Measurements from ENCODE around the gene OR4D5.

OR4D5 gene

DNA sequence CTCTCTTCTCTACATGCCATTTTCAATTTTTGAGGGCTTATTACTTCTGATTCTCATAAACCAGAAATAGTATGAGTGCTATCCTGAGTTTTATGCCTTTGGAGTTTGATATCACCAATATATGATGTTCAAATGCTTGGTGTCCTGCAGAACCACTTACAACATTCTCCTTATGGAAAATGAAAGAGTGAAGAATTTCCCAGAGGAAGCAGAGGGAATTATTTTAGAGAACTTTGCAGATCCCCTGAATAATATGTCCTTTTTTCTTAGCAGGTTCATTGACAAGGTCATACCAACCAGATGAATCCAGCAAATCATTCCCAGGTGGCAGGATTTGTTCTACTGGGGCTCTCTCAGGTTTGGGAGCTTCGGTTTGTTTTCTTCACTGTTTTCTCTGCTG lies at the start of gene OR4D5:
TSS of gene OR4D5 (plus strand) at position 301 of the 400 bp plus-strand sequence. CDS start at position 301, 0 bp downstream.
- no peak for DNase-seq

DNA sequence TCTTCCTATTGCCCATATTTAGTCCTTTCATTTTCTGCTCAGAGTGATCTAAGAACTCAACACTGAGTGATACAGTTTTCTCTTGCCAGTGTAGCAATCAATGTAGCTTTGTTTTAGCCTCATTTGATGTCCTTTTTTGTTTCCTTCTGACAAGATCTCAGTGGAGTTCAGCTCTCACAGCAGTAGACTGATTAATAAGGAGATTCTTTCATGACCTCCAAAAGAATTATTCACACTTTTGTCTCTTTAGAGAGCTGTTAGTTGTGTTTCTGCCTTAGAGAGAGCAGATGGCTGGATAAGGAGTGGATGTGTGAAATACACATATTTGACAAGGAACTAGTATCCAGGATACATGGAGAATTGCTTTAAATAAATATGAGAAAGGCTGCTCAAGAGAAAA lies 47.4 kb upstream of the OR4D5 start:
- DNase-seq, result no peak

DNA sequence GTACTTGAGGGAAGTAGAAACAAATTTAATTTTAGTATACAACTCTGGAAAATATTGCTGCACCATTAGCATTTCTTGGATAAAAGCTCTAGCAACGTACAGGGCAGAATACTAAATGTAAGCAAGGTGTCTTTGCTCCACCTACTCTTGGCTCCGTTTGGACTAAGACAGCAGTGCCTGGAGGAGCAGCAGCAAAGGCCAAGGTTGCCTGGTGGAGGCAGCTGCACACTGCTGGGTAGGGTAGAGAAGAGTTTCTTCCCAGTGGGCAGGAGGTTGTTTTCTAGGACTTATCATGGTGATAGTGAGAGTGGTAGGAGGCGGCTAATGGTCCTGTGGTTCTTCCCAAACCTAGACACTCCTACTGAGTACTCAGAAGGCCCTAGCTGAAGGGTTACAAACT lies 39.6 kb upstream of the OR4D5 start:
- DNase-seq, result no peak

DNA sequence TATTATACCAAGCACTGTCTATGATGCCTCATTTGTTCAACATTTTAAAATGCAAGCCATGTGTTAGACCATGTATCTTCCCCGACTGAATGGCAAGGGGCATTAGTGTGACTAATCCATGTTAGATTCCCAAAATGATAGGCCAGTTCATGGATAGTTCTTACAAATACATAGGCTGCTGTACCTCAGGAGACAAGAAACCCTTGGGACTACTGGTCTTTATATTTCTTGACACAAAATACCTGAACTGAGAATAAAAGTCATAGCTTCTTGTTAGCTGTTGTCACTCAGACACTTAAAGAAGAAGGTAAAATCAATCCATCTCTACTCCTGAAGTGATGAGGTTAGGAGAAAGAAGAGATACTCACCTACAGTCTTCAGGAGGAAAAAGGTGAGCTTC lies 37.5 kb upstream of the OR4D5 start, which contains the start of gene OR8D4:
TSS of gene OR8D4 (plus strand) at position 301 of the 400 bp plus-strand sequence. CDS start 4,265 bp downstream, outside the sequence.
- no peak for DNase-seq

- DNase-seq, result no peak
These were observed 35.5 kb upstream of the OR4D5 start for GRCh38 chr11:123903932-123904331.

GRCh38 chr11:123904932-123905331 lies 34.5 kb upstream of the OR4D5 start:
- no peak for DNase-seq

DNA sequence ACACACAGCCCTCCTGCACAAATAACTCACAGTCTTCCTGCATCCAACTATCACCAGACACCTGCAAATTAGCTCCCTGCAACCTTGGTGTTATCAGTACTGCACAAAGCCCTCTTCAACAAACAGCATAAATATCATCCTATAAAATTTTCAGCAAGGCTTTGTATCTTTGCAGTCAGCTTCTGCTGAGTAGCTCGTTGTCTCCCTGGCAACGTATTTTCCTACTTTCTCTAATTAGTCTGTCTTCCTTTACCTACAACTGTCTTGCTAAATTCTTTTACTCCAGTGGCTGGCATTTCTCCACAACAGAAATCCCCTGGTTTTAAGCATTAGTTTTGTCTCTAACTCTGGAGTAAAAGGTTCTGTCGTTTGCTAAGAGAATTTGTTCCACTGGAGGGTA lies 33.6 kb upstream of the OR4D5 start:
- DNase-seq, result no peak

GRCh38 chr11:123920943-123921342 lies 18.5 kb upstream of the OR4D5 start:
- DNase-seq, result no peak

GRCh38 chr11:123924027-123924426 lies 15.4 kb upstream of the OR4D5 start:
- DNase-seq, result no peak

DNA sequence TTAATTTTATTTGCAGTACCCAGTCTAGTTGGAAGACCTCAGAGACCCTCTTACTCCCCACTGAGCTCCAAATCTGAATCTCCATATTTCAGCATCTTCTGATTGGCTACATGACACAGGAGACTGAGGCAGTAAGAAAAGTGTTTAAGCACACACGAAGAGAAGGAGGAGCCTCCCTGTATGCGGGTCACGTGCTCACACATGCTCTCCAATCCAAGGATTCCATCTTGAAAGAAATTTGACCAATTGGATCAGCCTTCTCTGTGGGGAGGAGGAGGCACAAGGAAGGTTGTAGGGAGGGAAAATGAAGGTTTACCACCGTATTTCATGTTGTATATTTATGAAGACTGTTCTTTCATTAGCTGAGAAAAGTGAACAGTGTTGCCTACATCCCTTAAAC lies 3.0 kb downstream of the OR4D5 start:
- no peak for DNase-seq

DNA sequence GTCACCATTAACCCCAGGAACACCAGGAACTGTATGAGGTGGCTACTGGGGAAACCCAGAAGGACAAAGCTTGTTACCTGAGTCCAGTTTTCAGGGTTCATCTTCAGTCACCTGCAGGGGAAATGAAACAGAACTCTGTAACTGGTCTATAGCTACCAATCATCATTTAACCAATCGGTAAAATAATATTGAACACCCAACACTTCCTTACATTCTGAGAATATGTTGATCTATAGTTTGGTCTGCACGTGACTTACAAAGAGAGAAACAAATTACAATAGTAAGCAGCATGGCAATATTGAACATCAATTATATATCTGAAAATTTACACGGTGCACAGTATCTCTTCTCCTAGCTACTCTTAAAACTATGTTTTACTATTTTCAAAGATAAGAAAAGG lies 4.3 kb downstream of the OR4D5 start, which contains the start of gene OR6T1:
TSS of gene OR6T1 (minus strand) at position 101 of the 400 bp plus-strand sequence. CDS start at position 101, 0 bp downstream.
- DNase-seq, result no peak

DNA sequence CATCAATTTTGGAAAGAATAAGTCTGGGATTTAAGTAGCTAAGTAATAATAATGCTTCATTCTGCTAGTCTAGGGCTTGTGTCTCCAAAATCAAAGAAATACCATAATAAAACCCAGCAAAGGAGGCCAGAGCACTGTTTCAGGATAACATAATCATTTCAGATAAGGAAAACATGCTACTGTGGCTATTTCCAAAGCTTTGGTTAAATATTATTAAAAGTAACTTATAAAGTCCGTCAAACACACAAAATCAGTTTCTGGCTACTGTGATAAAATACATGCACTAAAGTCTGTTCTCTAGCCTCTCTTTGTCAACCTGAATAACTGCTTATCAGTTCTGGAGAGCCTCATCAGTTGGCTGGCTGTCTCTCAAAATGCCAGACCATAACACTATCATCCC lies 5.7 kb downstream of the OR4D5 start:
- DNase-seq, result no peak

- no peak for DNase-seq
These were observed 17.3 kb downstream of the OR4D5 start for GRCh38 chr11:123956752-123957151.

DNA sequence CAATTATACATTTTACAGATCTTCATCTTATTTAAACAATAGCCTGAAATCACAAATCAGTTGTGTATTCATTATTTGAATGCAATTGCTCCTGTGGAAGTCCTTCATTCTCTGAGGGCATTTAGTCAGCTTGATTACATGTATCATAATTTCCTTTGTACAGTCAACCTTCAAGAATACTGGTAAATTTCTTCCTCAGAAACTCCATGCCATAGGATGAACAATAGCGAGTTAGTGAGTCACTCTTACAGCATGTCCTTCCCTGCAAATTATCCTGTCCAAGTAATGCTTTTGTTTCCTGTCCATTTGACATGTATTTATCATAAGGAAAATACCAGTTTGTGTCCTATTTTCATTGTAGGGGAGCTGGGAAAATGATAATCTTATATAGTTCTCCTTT lies 34.4 kb downstream of the OR4D5 start:
- DNase-seq, result no peak

DNA sequence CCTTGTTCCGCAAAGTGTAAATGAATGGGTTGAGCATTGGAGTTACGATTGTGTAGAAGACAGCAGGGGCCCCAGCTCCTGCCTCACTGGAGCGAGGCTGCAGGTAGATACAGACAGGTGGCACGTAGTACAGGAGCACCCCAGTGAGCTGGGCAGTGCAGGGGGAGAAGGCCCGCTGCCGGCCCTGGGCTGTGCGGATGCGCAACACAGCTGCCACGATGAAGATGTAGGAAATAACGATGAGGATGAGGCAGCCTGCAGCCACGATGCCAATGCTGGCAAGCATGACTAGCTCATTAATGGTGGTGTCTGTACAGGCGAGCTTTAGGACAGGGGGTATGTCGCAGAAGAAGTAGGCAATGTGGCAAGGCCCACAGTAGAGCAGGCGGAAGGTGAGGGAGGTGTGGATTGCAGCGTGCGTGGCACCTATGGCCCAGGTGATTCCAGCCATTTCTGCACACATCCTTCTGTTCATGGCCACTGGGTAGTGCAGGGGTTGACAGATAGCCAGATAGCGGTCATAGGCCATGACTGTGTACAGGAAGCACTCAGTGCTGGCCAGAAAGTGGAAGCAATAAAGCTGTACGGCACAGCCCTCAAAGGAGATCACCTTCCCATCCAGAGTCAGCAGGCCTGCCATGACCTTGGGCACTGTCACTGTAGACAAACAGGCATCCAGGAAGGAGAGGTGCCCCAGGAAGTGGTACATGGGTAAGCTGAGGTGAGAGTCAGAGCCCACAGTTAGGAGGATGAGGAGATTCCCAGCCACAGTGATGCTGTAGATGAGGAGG lies 37.5 kb downstream of the OR4D5 start:
- DNase-seq, result no peak

DNA sequence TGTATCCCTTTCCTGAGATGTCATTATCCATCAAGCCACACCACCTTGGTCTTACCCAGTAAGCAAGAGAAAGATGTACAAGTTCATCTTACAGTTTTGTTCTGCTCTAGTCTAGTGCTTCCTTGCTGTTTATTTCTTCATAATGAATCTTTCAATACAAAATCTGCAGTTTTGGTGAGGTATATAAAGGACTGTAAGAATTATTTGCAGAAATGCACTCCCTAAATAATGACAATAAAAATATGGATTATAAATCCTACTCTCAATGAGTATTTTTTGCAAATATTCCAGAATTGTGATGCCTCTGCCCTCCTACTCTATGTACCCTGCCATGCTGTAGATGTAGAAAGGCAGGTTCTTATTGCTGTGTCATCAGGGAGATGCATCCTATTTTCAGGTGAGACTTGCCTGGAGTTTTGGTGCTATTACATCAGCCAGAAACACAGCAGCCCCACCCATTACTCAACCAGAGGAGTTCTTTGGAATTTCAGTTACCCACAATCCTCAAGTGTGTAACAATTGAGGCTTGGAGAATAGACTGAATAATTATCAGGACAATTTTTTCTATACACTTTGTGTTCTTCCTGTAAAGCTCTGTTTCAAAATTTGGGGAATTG lies 38.4 kb downstream of the OR4D5 start, which contains the start of gene OR10S1:
TSS of gene OR10S1 (minus strand) at position 51 of the 617 bp plus-strand sequence. CDS start 117 bp downstream, outside the sequence.
- DNase-seq, result no peak

DNA sequence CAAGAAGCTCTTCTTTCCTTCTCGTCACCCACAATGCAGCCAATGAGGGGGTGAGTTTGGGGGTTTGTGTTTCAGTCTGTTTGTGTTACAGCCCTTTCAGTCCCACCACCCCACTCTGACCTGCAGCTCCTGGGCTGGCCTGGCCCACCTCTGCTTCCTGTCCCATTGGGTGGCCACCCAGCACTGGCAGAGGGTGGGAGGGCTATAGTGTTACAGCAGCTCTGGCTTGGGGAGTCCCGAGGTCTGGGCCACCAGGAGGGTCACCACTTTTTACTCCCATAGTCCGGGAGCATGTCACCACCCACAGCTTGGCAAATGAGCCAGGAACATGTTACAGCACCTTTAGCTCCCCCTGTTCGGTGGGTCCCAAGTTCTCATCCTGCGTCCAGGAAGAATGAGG lies 39.9 kb downstream of the OR4D5 start:
- no peak for DNase-seq
